HepG2 (cell line): ENCODE data around the gene JMJD6. TPM values are rescaled to one million over a fixed set of nuclear protein-coding genes. Genes with fewer than 3 reads are reported as not detected.
A peak's percentile ranks its signal among the peaks of the same experiment; 100 is the strongest.

Source experiments
- CBX1 ChIP-seq: IDR thresholded peaks from one replicate; pipeline ENCODE4 v1.6.1; 2016; ENCODE audit warnings: antibody characterized with exemption, low read depth
- HIVEP1 ChIP-seq: sonication (generic); formaldehyde crosslinking; IDR thresholded peaks from 2 replicates; pipeline ENCODE4 v1.4.0; 2020; ENCODE audit warnings: mild to moderate bottlenecking, missing genetic modification reagents
- HOXA7 ChIP-seq: sonication (generic); formaldehyde crosslinking; IDR thresholded peaks from 2 replicates; pipeline ENCODE4 v1.8.1; 2022; ENCODE audit warnings: mild to moderate bottlenecking, missing genetic modification reagents, moderate library complexity
- JUND ChIP-seq: sonication (generic); formaldehyde crosslinking; IDR thresholded peaks from 2 replicates; pipeline ENCODE4 v1.8.0; 2022; ENCODE audit warnings: mild to moderate bottlenecking, missing genetic modification reagents
- MAFK ChIP-seq, 2 experiments: IDR thresholded peaks in 1 of 2; conservative IDR thresholded peaks in 1 of 2; 2 replicates each; pipeline ENCODE4 v1.6.1; 2011; ENCODE audit warnings: improper control_type of control experiment in 2 of 2, low read length in 2 of 2
- MIXL1 ChIP-seq: IDR thresholded peaks from 2 replicates; pipeline ENCODE4 v1.6.1; 2016
- NFE2 ChIP-seq: sonication (generic); formaldehyde crosslinking; IDR thresholded peaks from 2 replicates; pipeline ENCODE4 v1.4.0; 2020; ENCODE audit warnings: missing genetic modification reagents
- NFKBIZ ChIP-seq: IDR thresholded peaks from 2 replicates; pipeline ENCODE4 v1.6.1; 2018; ENCODE audit warnings: missing genetic modification reagents, missing compliant biosample characterization
- ONECUT2 ChIP-seq: sonication (generic); formaldehyde crosslinking; IDR thresholded peaks from 2 replicates; pipeline ENCODE4 v1.4.0; 2020; ENCODE audit warnings: missing genetic modification reagents
- ZBTB21 ChIP-seq: sonication (generic); formaldehyde crosslinking; IDR thresholded peaks from 2 replicates; pipeline ENCODE4 v1.4.0; 2020; ENCODE audit warnings: missing genetic modification reagents
- ZBTB8A ChIP-seq: sonication (generic); formaldehyde crosslinking; IDR thresholded peaks from 2 replicates; pipeline ENCODE4 v1.4.0; 2020; ENCODE audit warnings: mild to moderate bottlenecking, low read depth, missing genetic modification reagents, borderline replicate concordance
- ZKSCAN5 ChIP-seq: sonication (generic); formaldehyde crosslinking; IDR thresholded peaks from 2 replicates; pipeline ENCODE4 v1.5.1; 2020; ENCODE audit warnings: mild to moderate bottlenecking, missing genetic modification reagents
- ZNF333 ChIP-seq: sonication (generic); formaldehyde crosslinking; IDR thresholded peaks from 2 replicates; pipeline ENCODE4 v1.4.0; 2020; ENCODE audit warnings: mild to moderate bottlenecking, missing genetic modification reagents, borderline replicate concordance
- ZNF552 ChIP-seq: sonication (generic); formaldehyde crosslinking; IDR thresholded peaks from 2 replicates; pipeline ENCODE4 v1.9.0; 2022; ENCODE audit warnings: missing genetic modification reagents, mild to moderate bottlenecking, borderline replicate concordance
- ZNF672 ChIP-seq: sonication (generic); formaldehyde crosslinking; IDR thresholded peaks from 2 replicates; pipeline ENCODE4 v1.8.1; 2022; ENCODE audit warnings: missing genetic modification reagents
- ZNF878 ChIP-seq: sonication (generic); formaldehyde crosslinking; IDR thresholded peaks from 2 replicates; pipeline ENCODE4 v1.8.1; 2023; ENCODE audit warnings: mild to moderate bottlenecking, missing genetic modification reagents, moderate library complexity
- ZSCAN12 ChIP-seq: sonication (generic); formaldehyde crosslinking; IDR thresholded peaks from 2 replicates; pipeline ENCODE4 v1.9.0; 2021; ENCODE audit warnings: mild to moderate bottlenecking, missing genetic modification reagents
- ZSCAN22 ChIP-seq: sonication (generic); formaldehyde crosslinking; IDR thresholded peaks from 2 replicates; pipeline ENCODE4 v1.4.0; 2020; ENCODE audit warnings: mild to moderate bottlenecking, missing genetic modification reagents
- polyA plus RNA-seq, 8 experiments: library from polyadenylated mRNA; depleted of rRNA in 3 of 8; stranded (reverse) in 7 of 8; unstranded in 1 of 8; fragments of >200 nt; fragmentation: Illumina TruSeq in 4 of 8; extraction: Trizol in 4 of 8; gene quantifications; 2 replicates each; pipeline versions ENCODE4 v1.2.1 to v1.2.3, GENCODE V29; 2011 to 2016; ENCODE audit warnings: low read depth in 4 of 8, missing spikeins in 1 of 8, mixed read lengths in 1 of 8; ENCODE audit not compliant: insufficient read depth in 1 of 8
- total RNA-seq, 5 experiments: library from RNA; depleted of rRNA; stranded (reverse); fragments of >200 nt; fragmentation: Illumina TruSeq; extraction: Trizol; gene quantifications; 2 replicates each; pipeline ENCODE4 v1.2.3, GENCODE V29; 2016; ENCODE audit warnings: low read depth in 1 of 5
- TF ChIP-seq, protein P1 (sequence below): sonication (generic); formaldehyde crosslinking; IDR thresholded peaks from 2 replicates; pipeline ENCODE4 v1.5.1; 2020; ENCODE audit warnings: missing genetic modification reagents, mild to moderate bottlenecking, borderline replicate concordance
- TF ChIP-seq, protein P2 (sequence below): sonication (generic); formaldehyde crosslinking; IDR thresholded peaks from 2 replicates; pipeline ENCODE4 v1.9.0; 2021; ENCODE audit warnings: missing genetic modification reagents, borderline replicate concordance
- TF ChIP-seq, protein P3 (sequence below): sonication (generic); formaldehyde crosslinking; IDR thresholded peaks from 2 replicates; pipeline ENCODE4 v1.8.0; 2022; ENCODE audit warnings: mild to moderate bottlenecking, missing genetic modification reagents
- TF ChIP-seq, protein P4 (sequence below): sonication (generic); formaldehyde crosslinking; IDR thresholded peaks from 2 replicates; pipeline ENCODE4 v1.4.0; 2020; ENCODE audit warnings: missing genetic modification reagents

JMJD6 gene
- total and polyA plus RNA-seq, 2 of the 13 experiments (the other 11 are each of a cell fraction or from before 2014, with no cell fraction given), result 33.6 to 41.0 TPM

DNA sequence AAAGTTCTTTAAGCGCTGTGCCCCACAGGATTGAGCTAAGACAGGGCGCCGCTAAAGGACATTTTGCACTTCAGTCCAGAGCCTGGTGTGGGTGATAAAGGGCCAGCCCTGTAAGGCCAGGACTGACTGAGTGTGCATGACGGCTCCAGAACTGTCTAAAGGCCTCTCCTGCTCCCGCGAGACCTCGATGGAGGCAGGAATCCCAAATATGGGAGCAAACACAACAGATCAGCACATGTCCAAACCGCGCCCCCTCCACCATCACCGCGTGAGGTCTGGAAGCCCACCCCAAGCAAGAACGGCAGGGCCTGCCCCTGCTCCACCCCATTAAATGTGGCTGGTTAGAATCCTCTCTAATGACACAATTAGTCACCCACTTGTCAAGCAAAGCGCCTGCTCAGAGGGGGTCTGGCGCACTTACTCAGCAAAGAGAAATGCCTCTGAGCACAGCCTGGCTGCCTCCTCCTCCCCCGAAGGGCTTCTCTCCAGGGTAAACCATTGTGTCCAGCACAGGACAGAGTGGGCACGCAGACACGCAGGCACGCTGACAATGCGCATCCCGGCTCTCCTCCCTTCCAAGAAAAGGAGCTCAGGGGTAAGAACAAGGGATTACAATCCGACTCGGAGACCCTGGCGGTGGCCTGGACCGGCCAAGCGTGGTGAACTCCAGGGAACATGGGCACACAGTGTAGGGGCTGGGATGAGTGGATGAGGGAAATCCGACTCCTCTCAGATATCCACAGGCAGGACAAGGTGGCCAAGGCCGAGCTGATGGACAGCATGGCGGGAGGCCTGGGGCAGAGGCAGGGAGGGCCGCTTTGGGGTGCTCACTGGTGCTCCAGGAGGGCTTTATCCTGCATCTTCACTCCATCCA is 17.1 kb downstream of the JMJD6 start (continued):
- TF ChIP-seq ZNF552, result no peak
- TF ChIP-seq, protein P1, sequence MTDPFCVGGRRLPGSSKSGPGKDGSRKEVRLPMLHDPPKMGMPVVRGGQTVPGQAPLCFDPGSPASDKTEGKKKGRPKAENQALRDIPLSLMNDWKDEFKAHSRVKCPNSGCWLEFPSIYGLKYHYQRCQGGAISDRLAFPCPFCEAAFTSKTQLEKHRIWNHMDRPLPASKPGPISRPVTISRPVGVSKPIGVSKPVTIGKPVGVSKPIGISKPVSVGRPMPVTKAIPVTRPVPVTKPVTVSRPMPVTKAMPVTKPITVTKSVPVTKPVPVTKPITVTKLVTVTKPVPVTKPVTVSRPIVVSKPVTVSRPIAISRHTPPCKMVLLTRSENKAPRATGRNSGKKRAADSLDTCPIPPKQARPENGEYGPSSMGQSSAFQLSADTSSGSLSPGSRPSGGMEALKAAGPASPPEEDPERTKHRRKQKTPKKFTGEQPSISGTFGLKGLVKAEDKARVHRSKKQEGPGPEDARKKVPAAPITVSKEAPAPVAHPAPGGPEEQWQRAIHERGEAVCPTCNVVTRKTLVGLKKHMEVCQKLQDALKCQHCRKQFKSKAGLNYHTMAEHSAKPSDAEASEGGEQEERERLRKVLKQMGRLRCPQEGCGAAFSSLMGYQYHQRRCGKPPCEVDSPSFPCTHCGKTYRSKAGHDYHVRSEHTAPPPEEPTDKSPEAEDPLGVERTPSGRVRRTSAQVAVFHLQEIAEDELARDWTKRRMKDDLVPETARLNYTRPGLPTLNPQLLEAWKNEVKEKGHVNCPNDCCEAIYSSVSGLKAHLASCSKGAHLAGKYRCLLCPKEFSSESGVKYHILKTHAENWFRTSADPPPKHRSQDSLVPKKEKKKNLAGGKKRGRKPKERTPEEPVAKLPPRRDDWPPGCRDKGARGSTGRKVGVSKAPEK, result no peak
- no peak for TF ChIP-seq MIXL1 (CRISPR knock-in tag)
- TF ChIP-seq HIVEP1 (CRISPR knock-in tag), result no peak
- no peak for TF ChIP-seq ZBTB21
- TF ChIP-seq ZNF878, result no peak
- no peak for TF ChIP-seq NFE2 (CRISPR knock-in tag)
- no peak for TF ChIP-seq JUND
- TF ChIP-seq ZBTB8A (CRISPR knock-in tag), result no peak
- TF ChIP-seq, protein P2, sequence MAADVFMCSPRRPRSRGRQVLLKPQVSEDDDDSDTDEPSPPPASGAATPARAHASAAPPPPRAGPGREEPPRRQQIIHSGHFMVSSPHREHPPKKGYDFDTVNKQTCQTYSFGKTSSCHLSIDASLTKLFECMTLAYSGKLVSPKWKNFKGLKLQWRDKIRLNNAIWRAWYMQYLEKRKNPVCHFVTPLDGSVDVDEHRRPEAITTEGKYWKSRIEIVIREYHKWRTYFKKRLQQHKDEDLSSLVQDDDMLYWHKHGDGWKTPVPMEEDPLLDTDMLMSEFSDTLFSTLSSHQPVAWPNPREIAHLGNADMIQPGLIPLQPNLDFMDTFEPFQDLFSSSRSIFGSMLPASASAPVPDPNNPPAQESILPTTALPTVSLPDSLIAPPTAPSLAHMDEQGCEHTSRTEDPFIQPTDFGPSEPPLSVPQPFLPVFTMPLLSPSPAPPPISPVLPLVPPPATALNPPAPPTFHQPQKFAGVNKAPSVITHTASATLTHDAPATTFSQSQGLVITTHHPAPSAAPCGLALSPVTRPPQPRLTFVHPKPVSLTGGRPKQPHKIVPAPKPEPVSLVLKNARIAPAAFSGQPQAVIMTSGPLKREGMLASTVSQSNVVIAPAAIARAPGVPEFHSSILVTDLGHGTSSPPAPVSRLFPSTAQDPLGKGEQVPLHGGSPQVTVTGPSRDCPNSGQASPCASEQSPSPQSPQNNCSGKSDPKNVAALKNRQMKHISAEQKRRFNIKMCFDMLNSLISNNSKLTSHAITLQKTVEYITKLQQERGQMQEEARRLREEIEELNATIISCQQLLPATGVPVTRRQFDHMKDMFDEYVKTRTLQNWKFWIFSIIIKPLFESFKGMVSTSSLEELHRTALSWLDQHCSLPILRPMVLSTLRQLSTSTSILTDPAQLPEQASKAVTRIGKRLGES (CRISPR knock-in tag), result no peak
- TF ChIP-seq ZSCAN12, result no peak
- TF ChIP-seq ZNF333 (CRISPR knock-in tag), result no peak
- no peak for TF ChIP-seq ONECUT2 (CRISPR knock-in tag)
- no peak for TF ChIP-seq HOXA7 (CRISPR knock-in tag)
- no peak for TF ChIP-seq NFKBIZ (CRISPR knock-in tag)
- TF ChIP-seq, protein P3, sequence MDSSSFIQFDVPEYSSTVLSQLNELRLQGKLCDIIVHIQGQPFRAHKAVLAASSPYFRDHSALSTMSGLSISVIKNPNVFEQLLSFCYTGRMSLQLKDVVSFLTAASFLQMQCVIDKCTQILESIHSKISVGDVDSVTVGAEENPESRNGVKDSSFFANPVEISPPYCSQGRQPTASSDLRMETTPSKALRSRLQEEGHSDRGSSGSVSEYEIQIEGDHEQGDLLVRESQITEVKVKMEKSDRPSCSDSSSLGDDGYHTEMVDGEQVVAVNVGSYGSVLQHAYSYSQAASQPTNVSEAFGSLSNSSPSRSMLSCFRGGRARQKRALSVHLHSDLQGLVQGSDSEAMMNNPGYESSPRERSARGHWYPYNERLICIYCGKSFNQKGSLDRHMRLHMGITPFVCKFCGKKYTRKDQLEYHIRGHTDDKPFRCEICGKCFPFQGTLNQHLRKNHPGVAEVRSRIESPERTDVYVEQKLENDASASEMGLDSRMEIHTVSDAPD (CRISPR knock-in tag), result no peak
- no peak for TF ChIP-seq MAFK (conservative IDR thresholded peaks at IDR 0.05 in 1 of 2, IDR thresholded peaks at IDR 0.05 in 1 of 2; ENCODE audit: low read length in 2 of 2)
- no peak for TF ChIP-seq ZNF672 (CRISPR knock-in tag)
- TF ChIP-seq ZKSCAN5 (CRISPR knock-in tag), result no peak
- TF ChIP-seq CBX1, result no peak
- no peak for TF ChIP-seq ZSCAN22
- TF ChIP-seq, protein P4, sequence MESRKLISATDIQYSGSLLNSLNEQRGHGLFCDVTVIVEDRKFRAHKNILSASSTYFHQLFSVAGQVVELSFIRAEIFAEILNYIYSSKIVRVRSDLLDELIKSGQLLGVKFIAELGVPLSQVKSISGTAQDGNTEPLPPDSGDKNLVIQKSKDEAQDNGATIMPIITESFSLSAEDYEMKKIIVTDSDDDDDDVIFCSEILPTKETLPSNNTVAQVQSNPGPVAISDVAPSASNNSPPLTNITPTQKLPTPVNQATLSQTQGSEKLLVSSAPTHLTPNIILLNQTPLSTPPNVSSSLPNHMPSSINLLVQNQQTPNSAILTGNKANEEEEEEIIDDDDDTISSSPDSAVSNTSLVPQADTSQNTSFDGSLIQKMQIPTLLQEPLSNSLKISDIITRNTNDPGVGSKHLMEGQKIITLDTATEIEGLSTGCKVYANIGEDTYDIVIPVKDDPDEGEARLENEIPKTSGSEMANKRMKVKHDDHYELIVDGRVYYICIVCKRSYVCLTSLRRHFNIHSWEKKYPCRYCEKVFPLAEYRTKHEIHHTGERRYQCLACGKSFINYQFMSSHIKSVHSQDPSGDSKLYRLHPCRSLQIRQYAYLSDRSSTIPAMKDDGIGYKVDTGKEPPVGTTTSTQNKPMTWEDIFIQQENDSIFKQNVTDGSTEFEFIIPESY (CRISPR knock-in tag), result peak; percentile 91
